NB4 (cell line): ENCODE results near the gene TCERG1L.

Source experiments
- CTCF ChIP-seq: IDR thresholded peaks from one replicate; pipeline ENCODE4 v1.5.1; 2012; ENCODE audit warnings: low read depth, low read length
- MYC ChIP-seq: IDR thresholded peaks from 2 replicates; pipeline ENCODE4 v1.6.1; 2011; ENCODE audit warnings: low read depth, low read length
- POLR2A ChIP-seq: IDR thresholded peaks from 2 replicates; pipeline ENCODE4 v1.6.1; 2011; ENCODE audit warnings: mild to moderate bottlenecking; ENCODE audit not compliant: insufficient read length; ENCODE audit errors: extremely low read depth
- TF ChIP-seq, protein P1 (sequence below): IDR thresholded peaks from 2 replicates; pipeline ENCODE4 v1.6.1; 2011; ENCODE audit warnings: low read depth, low read length

DNA sequence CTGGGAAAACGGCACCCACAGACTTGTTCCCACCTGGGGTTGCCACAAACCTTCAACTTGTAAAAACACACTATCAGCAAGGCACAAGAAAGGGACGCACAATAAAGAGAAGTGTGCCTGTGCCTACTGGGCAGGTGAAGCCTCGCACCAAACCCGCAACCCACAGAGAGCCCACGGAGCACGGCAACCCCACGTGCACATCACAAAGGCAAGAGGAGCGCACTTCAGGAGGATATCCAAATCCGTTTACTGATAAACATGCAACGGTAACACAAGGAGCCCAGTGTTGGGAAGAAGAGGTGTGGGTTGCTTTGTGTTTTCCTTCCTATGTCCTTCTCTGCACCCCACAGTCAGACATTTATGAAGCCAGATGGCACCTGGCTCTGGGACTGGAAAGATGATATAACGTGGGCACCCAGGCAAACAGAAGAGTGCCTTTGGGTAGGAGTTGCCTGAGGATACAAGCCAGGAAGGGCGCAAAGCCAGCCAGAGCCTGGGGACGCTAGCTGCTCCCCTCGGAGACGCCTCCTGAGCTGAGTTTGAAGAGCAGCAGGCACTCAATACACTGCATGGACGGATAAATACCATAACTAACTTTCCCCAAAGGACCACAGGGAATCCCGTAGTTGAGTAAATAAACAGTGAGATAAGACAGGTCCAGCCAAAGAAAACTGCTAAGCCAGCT, 41.6 kb downstream of the TCERG1L start:
- TF ChIP-seq CTCF: no peak
- TF ChIP-seq MYC: no peak
- no peak for TF ChIP-seq POLR2A
- TF ChIP-seq, protein P1, sequence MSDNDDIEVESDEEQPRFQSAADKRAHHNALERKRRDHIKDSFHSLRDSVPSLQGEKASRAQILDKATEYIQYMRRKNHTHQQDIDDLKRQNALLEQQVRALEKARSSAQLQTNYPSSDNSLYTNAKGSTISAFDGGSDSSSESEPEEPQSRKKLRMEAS: no peak
